Esophagus (tissue), 2 donors: ENCODE data around the gene NT5C1A. TPM values are rescaled to one million over a fixed set of nuclear protein-coding genes. Genes with fewer than 3 reads are reported as not detected.

ENCODE experiments used
- H3K27ac ChIP-seq, 2 donors: one replicate each; pipeline ENCODE4 v1.5.1; 2013; ENCODE audit warnings: low read depth in 2 of 2, mild to moderate bottlenecking in 2 of 2, inconsistent platforms in 1 of 2, low read length in 1 of 2, moderate library complexity in 1 of 2
- H3K27me3 ChIP-seq, 2 donors: one replicate each; pipeline ENCODE4 v1.6.1; 2013; ENCODE audit warnings: low read length in 2 of 2, control low read depth in 1 of 2, mild to moderate bottlenecking in 1 of 2; ENCODE audit not compliant: insufficient read depth in 2 of 2, control insufficient read depth in 1 of 2
- H3K36me3 ChIP-seq, 2 donors: one replicate each; pipeline ENCODE4 v1.6.1; 2013; ENCODE audit warnings: low read length in 1 of 2; ENCODE audit not compliant: control insufficient read depth in 2 of 2, insufficient read depth in 2 of 2
- H3K4me1 ChIP-seq, 2 donors: one replicate each; pipeline ENCODE4 v1.6.1; 2013; ENCODE audit warnings: low read length in 1 of 2; ENCODE audit not compliant: control insufficient read depth in 2 of 2, insufficient read depth in 2 of 2
- H3K4me3 ChIP-seq, 2 donors: one replicate each; pipeline ENCODE4 v1.5.1; 2013; ENCODE audit warnings: low read length in 2 of 2, mild to moderate bottlenecking in 2 of 2, low read depth in 1 of 2, moderate library complexity in 1 of 2
- H3K9me3 ChIP-seq, 2 donors: one replicate each; pipeline ENCODE4 v1.6.1; 2013; ENCODE audit warnings: mild to moderate bottlenecking in 2 of 2, low read depth in 1 of 2, low read length in 1 of 2, moderate library complexity in 1 of 2; ENCODE audit not compliant: control insufficient read depth in 2 of 2, insufficient read depth in 1 of 2
- WGBS, 2 donors: extraction: QIAGEN DNeasy Blood & Tissue Kit; methylation state at CpG; one replicate each; pipeline ENCODE4 v1.1.7; 2013; 5-methylcytosine and 5-hydroxymethylcytosine counted together
- polyA plus RNA-seq, 2 donors: library from polyadenylated mRNA; stranded (reverse); fragments of 200-250 nt; gene quantifications; one replicate each; pipeline ENCODE4 v1.2.3, GENCODE V29; 2013
- donor health status: healthy with polysubstance abuse.
- donor health status: Bipolar disorder and iron deficiency.

Gene NT5C1A
- polyA plus RNA-seq: under 1 TPM in 1 of 2 donors, not detected in 1; 0.02 TPM

GRCh38 chr1:39671793-39672550, at the start of gene NT5C1A:
TSS of gene NT5C1A (minus strand) at chr1:39672107. CDS start at chr1:39672038, 69 bp downstream.
- peaks cover 0 to 3% of the 10 kb centered on the region in 2 donors for H3K9me3 ChIP-seq
- no peaks in the 10 kb centered on the region for H3K36me3 ChIP-seq
- 3 to 4% methylated on average over 54 to 55 of the region's 55 CpGs for WGBS, 2 donors
- H3K4me3 ChIP-seq: peak within 1 kb of the TSS; percentile 10 to 42
- H3K27ac ChIP-seq: no peak within 1 kb of the TSS
- H3K4me1 ChIP-seq: peaks cover 3 to 5% of the 10 kb centered on the region in 2 donors
- H3K27me3 ChIP-seq: peaks cover 0 to 4% of the 10 kb centered on the region in 2 donors

GRCh38 chr1:39721664-39722063, 49.8 kb upstream of the NT5C1A start:
- Histone ChIP-seq H3K27me3 (no peaks in the 10 kb centered on the region), H3K9me3 (no peaks in the 10 kb centered on the region), H3K27ac (no peak overlapping the region), H3K4me3 (no peak overlapping the region), H3K4me1 (no peaks in the 10 kb centered on the region), H3K36me3 (no peaks in the 10 kb centered on the region)

GRCh38 chr1:39720094-39720999, 48.4 kb upstream of the NT5C1A start:
- 43 to 48% methylated on average over 7 of the region's 7 CpGs for WGBS, 2 donors
- Histone ChIP-seq H3K4me1 (no peaks in the 10 kb centered on the region), H3K27me3 (no peaks in the 10 kb centered on the region), H3K4me3 (no peak overlapping the region), H3K36me3 (no peaks in the 10 kb centered on the region), H3K27ac (no peak overlapping the region), H3K9me3 (no peaks in the 10 kb centered on the region)

GRCh38 chr1:39717809-39718208, 45.9 kb upstream of the NT5C1A start:
- H3K27ac ChIP-seq: no peak overlapping the region
- 49 to 50% methylated on average over 6 of the region's 6 CpGs for WGBS, 2 donors

GRCh38 chr1:39713557-39713956, 41.6 kb upstream of the NT5C1A start:
- Histone ChIP-seq H3K9me3 (no peaks in the 10 kb centered on the region), H3K4me1 (no peaks in the 10 kb centered on the region), H3K27me3 (peaks cover 0 to 3% of the 10 kb centered on the region in 2 donors), H3K36me3 (no peaks in the 10 kb centered on the region), H3K27ac (no peak overlapping the region), H3K4me3 (no peak overlapping the region)
- whole genome bisulfite sequencing, 2 donors: 71 to 83% methylated on average over 5 of the region's 5 CpGs

More at GRCh38 chr1:39717809-39718208, 45.9 kb upstream of the NT5C1A start:
- H3K9me3 ChIP-seq: no peaks in the 10 kb centered on the region
- no peaks in the 10 kb centered on the region for H3K36me3 ChIP-seq
- no peaks in the 10 kb centered on the region for H3K4me1 ChIP-seq
- no peaks in the 10 kb centered on the region for H3K27me3 ChIP-seq
- no peak overlapping the region for H3K4me3 ChIP-seq

GRCh38 chr1:39711966-39712340, 40.0 kb upstream of the NT5C1A start:
- H3K4me1 ChIP-seq: no peaks in the 10 kb centered on the region
- WGBS, 2 donors: 79% methylated on average over 6 of the region's 6 CpGs
- H3K27ac ChIP-seq: no peak overlapping the region
- H3K36me3 ChIP-seq: no peaks in the 10 kb centered on the region
- no peaks in the 10 kb centered on the region for H3K9me3 ChIP-seq
- H3K27me3 ChIP-seq: peaks cover 0 to 3% of the 10 kb centered on the region in 2 donors
- H3K4me3 ChIP-seq: no peak overlapping the region

- WGBS, 2 donors: 71 to 72% methylated on average over 12 of the region's 12 CpGs
- Histone ChIP-seq H3K27ac (no peak overlapping the region), H3K27me3 (peaks cover 0 to 3% of the 10 kb centered on the region in 2 donors), H3K4me1 (no peaks in the 10 kb centered on the region), H3K36me3 (no peaks in the 10 kb centered on the region), H3K4me3 (no peak overlapping the region), H3K9me3 (no peaks in the 10 kb centered on the region)
Observed at GRCh38 chr1:39711104-39711965, 39.4 kb upstream of the NT5C1A start.

- H3K27ac ChIP-seq: no peak overlapping the region
- WGBS, 2 donors: 65 to 86% methylated on average over 4 of the region's 4 CpGs
- no peaks in the 10 kb centered on the region for H3K36me3 ChIP-seq
- no peaks in the 10 kb centered on the region for H3K9me3 ChIP-seq
- no peaks in the 10 kb centered on the region for H3K4me1 ChIP-seq
- peaks cover 0 to 3% of the 10 kb centered on the region in 2 donors for H3K27me3 ChIP-seq
- no peak overlapping the region for H3K4me3 ChIP-seq
Observed at GRCh38 chr1:39707506-39707905, 35.6 kb upstream of the NT5C1A start.

- H3K4me3 ChIP-seq: no peak overlapping the region
- H3K27me3 ChIP-seq: no peaks in the 10 kb centered on the region
- 83 to 93% methylated on average over 1 of the region's 1 CpG for WGBS, 2 donors
- no peak overlapping the region for H3K27ac ChIP-seq
- no peaks in the 10 kb centered on the region for H3K4me1 ChIP-seq
- no peaks in the 10 kb centered on the region for H3K36me3 ChIP-seq
- H3K9me3 ChIP-seq: no peaks in the 10 kb centered on the region
Observed at GRCh38 chr1:39704757-39705156, 32.9 kb upstream of the NT5C1A start.
